CD4-positive, alpha-beta T cell (primary cell): ENCODE results near the gene FAM222B. TPM values are rescaled to one million over a fixed set of nuclear protein-coding genes. Genes with fewer than 3 reads are reported as not detected.

ENCODE experiments used
- ATAC-seq: fragments of 200-7000 bp; cut with Tn5 transposase; one replicate; pipeline ENCODE4 v1.10.0; 2022; ENCODE audit warnings: mild to moderate bottlenecking; ENCODE audit not compliant: poor library complexity
- CTCF ChIA-PET: fragments of 350-600 bp; sonication (Branson Sonifier 250); formaldehyde crosslinking; loops from one replicate; lab custom pipeline; 2021; ENCODE audit warnings: antibody characterized with exemption, inconsistent platforms; lab: Charles Lee
- POLR2A ChIA-PET: fragments of 350-600 bp; sonication (Branson Sonifier 250); formaldehyde crosslinking; loops from one replicate; lab custom pipeline; 2021; ENCODE audit warnings: antibody characterized with exemption, inconsistent platforms; lab: Charles Lee
- DNase-seq, 14 experiments: peaks; one replicate each; pipeline ENCODE4 v3.0.0-alpha.2; 2013 to 2020; ENCODE audit warnings: mixed read lengths in 2 of 14
- H3K27ac ChIP-seq, 2 donors: one replicate each; pipeline versions ENCODE4 v1.5.1 to v1.7.0; 2013; ENCODE audit warnings: low read length in 2 of 2, low read depth in 1 of 2, mild to moderate bottlenecking in 1 of 2
- H3K27me3 ChIP-seq, 2 experiments: 1 replicate in 1 of 2; 2 replicates in 1 of 2; pipeline versions ENCODE4 v1.6.1 to v1.7.0; 2013; ENCODE audit warnings: low read length in 2 of 2, control low read depth in 1 of 2, mild to moderate bottlenecking in 1 of 2, moderate library complexity in 1 of 2; ENCODE audit not compliant: insufficient read depth in 2 of 2, control insufficient read depth in 1 of 2
- H3K36me3 ChIP-seq: one replicate; pipeline ENCODE4 v1.6.1; 2013; ENCODE audit warnings: low read length, control low read depth; ENCODE audit not compliant: insufficient read depth
- H3K4me1 ChIP-seq: one replicate; pipeline ENCODE4 v1.6.1; 2013; ENCODE audit warnings: low read length, control low read depth; ENCODE audit not compliant: insufficient read depth
- H3K4me3 ChIP-seq: one replicate; pipeline ENCODE4 v1.5.1; 2013; ENCODE audit warnings: mild to moderate bottlenecking, low read length, moderate library complexity
- H3K9me3 ChIP-seq, 2 experiments: 1 replicate in 1 of 2; 2 replicates in 1 of 2; pipeline versions ENCODE4 v1.6.1 to v1.7.0; 2013; ENCODE audit warnings: low read length in 2 of 2, mild to moderate bottlenecking in 2 of 2, control low read depth in 1 of 2, moderate library complexity in 1 of 2; ENCODE audit not compliant: control insufficient read depth in 1 of 2, insufficient read depth in 1 of 2
- H3K27ac Mint-ChIP-seq: one replicate; pipeline ENCODE4 v1.8.0; 2020; ENCODE audit warnings: mixed read lengths
- H3K27me3 Mint-ChIP-seq: one replicate; pipeline ENCODE4 v1.8.0; 2021; ENCODE audit warnings: mixed read lengths
- H3K36me3 Mint-ChIP-seq: one replicate; pipeline ENCODE4 v1.8.0; 2021; ENCODE audit warnings: low read depth, mixed read lengths
- H3K4me1 Mint-ChIP-seq: one replicate; pipeline ENCODE4 v1.8.0; 2021; ENCODE audit warnings: low read depth, mixed read lengths
- H3K4me3 Mint-ChIP-seq: one replicate; pipeline ENCODE4 v1.8.0; 2020; ENCODE audit warnings: mild to moderate bottlenecking, mixed read lengths
- H3K9me3 Mint-ChIP-seq: one replicate; pipeline ENCODE4 v1.8.0; 2020; ENCODE audit warnings: mixed read lengths
- intact Hi-C, 2 experiments: fragments of 100-400 bp; cut with DNase I in 1 of 2; cut with micrococcal nuclease in 1 of 2; formaldehyde crosslinking; loops; one replicate each; pipeline versions ENCODE4 v1.15.1 to v1.9.0; 2023 to 2025; cut with DNase I, micrococcal nuclease
- total RNA-seq, 174 experiments: library from RNA in 2 of 174; stranded (reverse) in 2 of 174; gene quantifications; one replicate each; pipeline ENCODE4 v1.2.3 and lab custom pipeline; 2021 to 2026
- TF ChIP-seq, protein P1 (sequence below): fragments of 200-600 bp; IDR thresholded peaks from one replicate; pipeline ENCODE4 v1.8.0; 2022; ENCODE audit warnings: antibody characterized with exemption, mild to moderate bottlenecking

FAM222B gene
- total RNA-seq, 2 experiments from 2014 or later = 17.3 to 17.5 TPM

DNA sequence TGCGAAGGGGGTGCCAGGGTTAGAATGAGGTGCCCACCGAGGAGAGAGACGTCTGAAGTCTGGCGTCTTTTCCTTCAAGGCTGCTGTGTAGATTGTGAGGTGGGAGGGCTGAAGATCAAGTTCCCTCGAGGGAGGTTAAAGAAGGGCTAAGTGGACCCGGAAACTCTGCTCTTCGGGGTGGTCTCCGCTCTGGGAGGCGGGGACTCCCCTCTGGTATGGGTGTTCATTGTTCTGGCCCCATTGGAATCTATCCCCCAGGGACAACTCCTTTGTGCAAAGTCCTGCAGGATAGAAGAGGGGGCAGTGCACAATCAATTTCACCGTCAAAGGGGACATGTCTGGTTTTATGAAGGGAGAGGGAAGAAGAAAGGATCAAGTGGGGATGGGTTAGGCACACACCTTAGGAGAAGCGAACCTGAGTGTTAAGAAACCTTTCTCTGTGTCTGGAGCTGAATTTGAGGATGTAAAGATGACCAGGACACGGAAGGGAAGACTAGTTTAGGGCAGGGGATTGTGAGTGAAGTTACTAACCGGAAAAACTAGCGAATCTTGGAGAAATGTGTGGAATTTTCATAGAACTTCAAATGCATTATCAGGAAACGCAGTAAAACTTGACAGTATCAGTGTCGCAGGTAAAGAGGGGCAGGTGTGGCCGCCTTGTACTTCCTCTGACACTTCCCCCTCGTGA is 124.1 kb downstream of the FAM222B start:
- Histone ChIP-seq H3K36me3 (peaks cover 29% of the 10 kb centered on the region), H3K27me3 (peaks cover 17 to 21% of the 10 kb centered on the region in 2 experiments), H3K9me3 (peaks cover 0 to 8% of the 10 kb centered on the region in 2 experiments), H3K27ac (no peak overlapping the region), H3K4me1 (peaks cover 62% of the 10 kb centered on the region), H3K4me3 (no peak overlapping the region)
- no peaks in the 10 kb centered on the region for H3K9me3 Mint-ChIP-seq
- peaks cover 37% of the 10 kb centered on the region for H3K36me3 Mint-ChIP-seq
- TF ChIP-seq, protein P1, sequence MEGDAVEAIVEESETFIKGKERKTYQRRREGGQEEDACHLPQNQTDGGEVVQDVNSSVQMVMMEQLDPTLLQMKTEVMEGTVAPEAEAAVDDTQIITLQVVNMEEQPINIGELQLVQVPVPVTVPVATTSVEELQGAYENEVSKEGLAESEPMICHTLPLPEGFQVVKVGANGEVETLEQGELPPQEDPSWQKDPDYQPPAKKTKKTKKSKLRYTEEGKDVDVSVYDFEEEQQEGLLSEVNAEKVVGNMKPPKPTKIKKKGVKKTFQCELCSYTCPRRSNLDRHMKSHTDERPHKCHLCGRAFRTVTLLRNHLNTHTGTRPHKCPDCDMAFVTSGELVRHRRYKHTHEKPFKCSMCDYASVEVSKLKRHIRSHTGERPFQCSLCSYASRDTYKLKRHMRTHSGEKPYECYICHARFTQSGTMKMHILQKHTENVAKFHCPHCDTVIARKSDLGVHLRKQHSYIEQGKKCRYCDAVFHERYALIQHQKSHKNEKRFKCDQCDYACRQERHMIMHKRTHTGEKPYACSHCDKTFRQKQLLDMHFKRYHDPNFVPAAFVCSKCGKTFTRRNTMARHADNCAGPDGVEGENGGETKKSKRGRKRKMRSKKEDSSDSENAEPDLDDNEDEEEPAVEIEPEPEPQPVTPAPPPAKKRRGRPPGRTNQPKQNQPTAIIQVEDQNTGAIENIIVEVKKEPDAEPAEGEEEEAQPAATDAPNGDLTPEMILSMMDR = no peak
- ChIA-PET POLR2A (interaction anchor here (1.1 to 4.1 kb wide), 8 partner anchors 8 to 233 kb away, joined by 7 to 110 read pairs (median 25); partner anchors contain the start of genes BLTP2, FLOT2, NEK8 and PHF12), CTCF (interaction anchor here (3.4 kb wide), 1 partner anchor 72 kb away, joined by 11 read pairs; no protein-coding TSS in a partner anchor)
- H3K4me3 Mint-ChIP-seq = peak overlapping the region; percentile 79
- H3K4me1 Mint-ChIP-seq = peaks cover 46% of the 10 kb centered on the region
- ATAC-seq (no peak), DNase-seq (no peak)
- H3K27ac Mint-ChIP-seq = peak overlapping the region; percentile 79
- peaks cover 35% of the 10 kb centered on the region for H3K27me3 Mint-ChIP-seq
- intact Hi-C loops = loop anchor here (2.0 to 10.0 kb wide), 4 partner anchors 56 to 364 kb away; partner anchors contain the start of genes DHRS13 (in 1 of the 2), PHF12 (in 1 of the 2), POLDIP2 (in 1 of the 2) and SUPT6H (in 1 of the 2)

DNA sequence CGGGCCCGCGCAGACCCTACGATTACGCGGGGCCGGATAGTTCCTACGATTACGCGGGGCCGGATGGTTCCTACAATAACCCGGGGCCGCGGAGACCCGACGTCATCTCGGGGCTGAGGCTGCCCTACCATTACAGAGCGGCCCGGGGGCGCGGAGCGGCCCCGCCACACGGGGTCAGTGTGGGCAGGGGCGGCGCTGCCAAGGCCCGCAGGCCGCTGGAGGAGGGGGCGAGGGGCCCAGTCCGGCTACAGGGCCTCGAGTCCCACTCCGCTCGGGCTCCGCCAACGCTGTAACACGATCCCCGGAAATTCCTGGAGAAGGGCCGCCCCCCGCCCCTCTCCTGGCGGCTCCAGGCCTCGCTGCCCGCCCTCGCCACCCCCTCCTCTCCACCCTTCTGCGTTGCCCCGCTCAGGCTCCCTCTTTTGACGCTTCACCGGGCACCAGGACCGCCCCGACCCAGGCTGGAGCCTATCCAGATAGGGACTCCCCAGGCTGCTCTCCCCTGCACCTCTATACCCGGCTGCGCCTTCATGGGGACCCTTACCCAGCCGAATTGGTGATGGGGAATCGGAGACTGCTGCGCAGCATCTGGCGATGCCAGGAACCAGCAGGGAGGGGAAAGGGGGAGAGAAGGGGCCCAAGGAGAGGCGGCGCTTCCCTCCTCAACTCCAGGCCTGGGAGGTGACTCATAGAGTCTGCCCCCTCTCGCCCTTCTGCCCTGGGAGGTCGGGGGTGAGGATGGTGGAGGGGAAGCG is 124.8 kb downstream of the FAM222B start, which contains the start of gene RAB34:
RAB34 (minus strand) TSS at position 291 of the 755 bp plus-strand sequence. CDS start 602 bp downstream, outside the sequence.
- Histone ChIP-seq H3K27ac (no peak within 1 kb of the TSS), H3K4me3 (peak within 1 kb of the TSS; percentile 36), H3K9me3 (peaks cover 0 to 8% of the 10 kb centered on the region in 2 experiments), H3K36me3 (peaks cover 21% of the 10 kb centered on the region), H3K4me1 (peaks cover 55% of the 10 kb centered on the region), H3K27me3 (peaks cover 17 to 21% of the 10 kb centered on the region in 2 experiments)
- ChIA-PET CTCF (no interaction called here), POLR2A (interaction anchor here (2.2 kb wide), 1 partner anchor 10 kb away, joined by 13 read pairs; the partner anchor contains the start of gene NEK8)
- Mint-ChIP-seq H3K9me3 (no peaks in the 10 kb centered on the region), H3K4me3 (peak within 1 kb of the TSS; percentile 79), H3K36me3 (peaks cover 30% of the 10 kb centered on the region), H3K27ac (peak within 1 kb of the TSS; percentile 79), H3K4me1 (peaks cover 41% of the 10 kb centered on the region), H3K27me3 (peaks cover 35% of the 10 kb centered on the region)
- ATAC-seq (no peak), DNase-seq (peak in 6 of 14 experiments; percentile 12 to 60 (median 43))
- intact Hi-C loops = loop anchor here (2.0 to 10.0 kb wide), 4 partner anchors 55 to 363 kb away; partner anchors contain the start of genes DHRS13 (in 1 of the 2), PHF12 (in 1 of the 2), POLDIP2 (in 1 of the 2) and SUPT6H (in 1 of the 2)
- TF ChIP-seq, protein P1 = no peak
